GM12892 (cell line): Measurements from ENCODE around the gene TMCO2.

ENCODE experiments used
- POLR2A ChIP-seq: IDR thresholded peaks from 2 replicates; pipeline ENCODE4 v1.6.1; 2011; ENCODE audit warnings: low read depth, low read length, control low read depth
- POLR2AphosphoS5 ChIP-seq: IDR thresholded peaks from 2 replicates; pipeline ENCODE4 v1.6.1; 2011; ENCODE audit warnings: low read depth, low read length, control low read depth
- TAF1 ChIP-seq: IDR thresholded peaks from 2 replicates; pipeline ENCODE4 v1.6.1; 2011; ENCODE audit warnings: low read depth, mild to moderate bottlenecking, control low read depth, low read length, borderline replicate concordance

- no peak for TF ChIP-seq TAF1
- TF ChIP-seq POLR2AphosphoS5, result no peak
- TF ChIP-seq POLR2A, result no peak
Measured at GRCh38 chr1:40257313-40257687, 9.6 kb downstream of the TMCO2 start.
